Right atrium auricular region (tissue), 2 donors: ENCODE results near the gene PPWD1. TPM values are rescaled to one million over a fixed set of nuclear protein-coding genes. Genes with fewer than 3 reads are reported as not detected.

Experiments
- DNase-seq: peaks from one replicate; pipeline ENCODE4 v3.0.0-alpha.2; 2019; ENCODE audit warnings: low spot score
- H3K27ac ChIP-seq, 2 donors: fragments of 200-600 bp; sonication (generic); 1 replicate in 1 of 2; 2 replicates in 1 of 2; pipeline ENCODE4 v1.5.1; 2016 to 2019
- H3K27me3 ChIP-seq, 2 donors: fragments of 200-600 bp; sonication (generic); one replicate each; pipeline versions ENCODE4 v1.5.1 to v1.6.0; 2017 to 2019
- H3K36me3 ChIP-seq: fragments of 200-600 bp; sonication (generic); one replicate; pipeline ENCODE4 v1.5.1; 2016
- H3K4me1 ChIP-seq, 2 donors: fragments of 200-600 bp; sonication (generic); one replicate each; pipeline versions ENCODE4 v1.5.1 to v1.6.0; 2017 to 2019
- H3K4me3 ChIP-seq, 2 donors: fragments of 200-600 bp; sonication (generic); 1 replicate in 1 of 2; 2 replicates in 1 of 2; pipeline ENCODE4 v1.5.1; 2017 to 2019; ENCODE audit warnings: mild to moderate bottlenecking in 1 of 2, moderate library complexity in 1 of 2
- H3K9me3 ChIP-seq, 2 donors: fragments of 200-600 bp; sonication (generic); one replicate each; pipeline ENCODE4 v1.5.1; 2019
- total RNA-seq, 2 donors: library from RNA; depleted of rRNA; stranded (reverse); fragments of >200 nt; gene quantifications; one replicate each; pipeline ENCODE4 v1.1.0, GENCODE V29; 2016
- TF ChIP-seq, protein P1 (sequence below), 2 donors: fragments of 200-600 bp; sonication (generic); IDR thresholded peaks; one replicate each; pipeline ENCODE4 v1.5.1; 2019; ENCODE audit warnings: antibody characterized with exemption in 2 of 2

Gene PPWD1
- total RNA-seq: 10 to 100 TPM; 15.1 to 18.7 TPM

DNA sequence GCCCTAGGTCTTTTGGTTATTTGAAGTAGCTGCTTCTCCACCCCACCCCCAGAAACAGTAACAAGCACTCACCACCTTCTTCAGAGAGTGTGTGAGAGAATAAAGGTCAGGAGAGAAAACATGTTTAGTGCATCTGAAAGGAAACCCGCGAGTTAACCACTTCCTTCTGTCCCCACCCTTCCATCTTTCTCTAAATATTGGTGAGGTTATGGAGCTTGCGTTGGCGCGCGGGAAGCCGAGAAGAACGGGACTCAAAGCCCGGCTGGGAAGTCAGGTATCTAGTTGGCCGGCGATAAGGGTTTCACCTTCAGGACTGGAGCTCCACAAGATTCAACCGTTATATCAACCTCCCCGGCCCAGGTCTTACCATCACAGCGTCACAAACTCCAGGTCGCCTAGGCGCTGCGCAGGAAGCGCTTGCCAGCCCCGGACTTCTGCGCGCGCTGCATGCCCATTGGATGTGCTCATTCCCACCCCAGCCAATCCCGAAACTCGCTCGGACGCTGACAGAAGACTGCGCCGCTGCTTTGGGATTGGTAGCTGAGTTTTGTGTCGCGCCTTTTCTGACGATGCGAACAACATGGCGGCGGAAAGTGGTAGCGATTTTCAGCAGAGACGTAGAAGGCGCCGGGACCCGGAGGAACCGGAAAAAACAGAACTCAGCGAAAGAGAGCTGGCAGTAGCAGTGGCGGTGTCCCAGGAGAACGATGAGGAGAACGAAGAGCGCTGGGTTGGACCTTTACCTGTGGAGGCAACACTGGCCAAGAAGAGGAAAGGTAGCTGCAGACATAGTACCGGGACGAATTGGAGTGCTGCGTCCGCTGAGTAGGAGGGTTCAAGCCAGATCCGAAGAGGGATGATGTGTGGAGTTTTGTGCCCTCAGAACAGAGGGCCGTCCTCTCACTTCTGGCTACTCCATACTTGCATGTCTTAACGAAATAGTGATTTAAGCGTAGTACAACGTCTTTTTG is at the start of gene PPWD1, which contains the start of gene CENPK:
Gene PPWD1 (plus strand): TSS at position 566 of the 971 bp plus-strand sequence. CDS start 15 bp downstream, at position 581.
Gene CENPK (minus strand): TSS at position 438 of the 971 bp plus-strand sequence. CDS start 8,261 bp downstream, outside the sequence.
- Histone ChIP-seq H3K27me3 (no peaks in the 10 kb centered on the region), H3K9me3 (no peaks in the 10 kb centered on the region), H3K4me1 (peaks cover 0 to 23% of the 10 kb centered on the region in 2 donors), H3K27ac (peak within 1 kb of the TSS; percentile 77 to 88), H3K36me3 (no peaks in the 10 kb centered on the region), H3K4me3 (peak within 1 kb of the TSS; percentile 85 to 88)
- peak; percentile 97 for DNase-seq
- TF ChIP-seq, protein P1, sequence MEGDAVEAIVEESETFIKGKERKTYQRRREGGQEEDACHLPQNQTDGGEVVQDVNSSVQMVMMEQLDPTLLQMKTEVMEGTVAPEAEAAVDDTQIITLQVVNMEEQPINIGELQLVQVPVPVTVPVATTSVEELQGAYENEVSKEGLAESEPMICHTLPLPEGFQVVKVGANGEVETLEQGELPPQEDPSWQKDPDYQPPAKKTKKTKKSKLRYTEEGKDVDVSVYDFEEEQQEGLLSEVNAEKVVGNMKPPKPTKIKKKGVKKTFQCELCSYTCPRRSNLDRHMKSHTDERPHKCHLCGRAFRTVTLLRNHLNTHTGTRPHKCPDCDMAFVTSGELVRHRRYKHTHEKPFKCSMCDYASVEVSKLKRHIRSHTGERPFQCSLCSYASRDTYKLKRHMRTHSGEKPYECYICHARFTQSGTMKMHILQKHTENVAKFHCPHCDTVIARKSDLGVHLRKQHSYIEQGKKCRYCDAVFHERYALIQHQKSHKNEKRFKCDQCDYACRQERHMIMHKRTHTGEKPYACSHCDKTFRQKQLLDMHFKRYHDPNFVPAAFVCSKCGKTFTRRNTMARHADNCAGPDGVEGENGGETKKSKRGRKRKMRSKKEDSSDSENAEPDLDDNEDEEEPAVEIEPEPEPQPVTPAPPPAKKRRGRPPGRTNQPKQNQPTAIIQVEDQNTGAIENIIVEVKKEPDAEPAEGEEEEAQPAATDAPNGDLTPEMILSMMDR (IDR thresholded peaks at IDR 0.05): no peak

DNA sequence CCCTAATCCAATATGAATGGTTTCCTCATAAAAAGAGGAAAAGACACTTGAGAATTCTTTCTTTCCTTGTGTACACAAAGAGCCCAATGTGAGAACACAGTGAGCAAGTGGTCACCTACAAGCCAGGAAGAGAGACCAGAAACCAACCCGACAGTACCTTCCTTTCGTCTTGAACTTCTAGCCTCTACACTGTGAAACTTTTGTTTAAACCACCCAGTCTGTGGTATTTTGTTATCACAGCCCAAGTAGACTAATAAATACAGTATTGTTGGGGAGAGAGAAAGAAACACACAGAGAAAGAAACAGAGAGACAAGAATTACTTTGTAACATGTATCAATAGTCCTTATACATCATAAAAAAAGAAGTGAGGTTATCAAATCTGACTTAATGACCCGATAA is 37.4 kb upstream of the PPWD1 start:
- Histone ChIP-seq H3K4me3 (no peak overlapping the region), H3K36me3 (no peaks in the 10 kb centered on the region), H3K27ac (no peak overlapping the region), H3K27me3 (no peaks in the 10 kb centered on the region), H3K9me3 (no peaks in the 10 kb centered on the region), H3K4me1 (no peaks in the 10 kb centered on the region)
- TF ChIP-seq, protein P1 (IDR thresholded peaks at IDR 0.05): no peak
- no peak for DNase-seq

DNA sequence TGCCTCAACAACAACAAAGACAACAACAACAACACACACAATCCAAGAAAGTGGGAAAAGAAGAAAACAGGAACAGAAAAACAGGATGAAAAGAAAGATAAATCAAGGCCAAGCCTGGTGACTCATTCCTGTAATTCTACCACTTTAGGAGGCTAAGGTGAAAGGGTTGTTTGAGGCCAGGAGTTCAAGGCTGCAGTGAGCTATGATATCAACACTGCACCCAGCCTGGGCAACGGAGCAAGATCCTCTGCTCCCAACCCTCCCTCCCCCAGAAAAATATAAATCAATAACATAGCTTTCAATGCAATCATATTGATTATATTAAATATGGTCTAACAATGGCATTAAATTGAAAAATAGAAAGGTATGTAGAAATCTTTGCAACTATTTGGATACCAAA is 32.2 kb upstream of the PPWD1 start:
- TF ChIP-seq, protein P1 (IDR thresholded peaks at IDR 0.05): no peak
- Histone ChIP-seq H3K4me3 (no peak overlapping the region), H3K36me3 (no peaks in the 10 kb centered on the region), H3K27ac (no peak overlapping the region), H3K4me1 (no peaks in the 10 kb centered on the region), H3K27me3 (no peaks in the 10 kb centered on the region), H3K9me3 (no peaks in the 10 kb centered on the region)
- DNase-seq: no peak

DNA sequence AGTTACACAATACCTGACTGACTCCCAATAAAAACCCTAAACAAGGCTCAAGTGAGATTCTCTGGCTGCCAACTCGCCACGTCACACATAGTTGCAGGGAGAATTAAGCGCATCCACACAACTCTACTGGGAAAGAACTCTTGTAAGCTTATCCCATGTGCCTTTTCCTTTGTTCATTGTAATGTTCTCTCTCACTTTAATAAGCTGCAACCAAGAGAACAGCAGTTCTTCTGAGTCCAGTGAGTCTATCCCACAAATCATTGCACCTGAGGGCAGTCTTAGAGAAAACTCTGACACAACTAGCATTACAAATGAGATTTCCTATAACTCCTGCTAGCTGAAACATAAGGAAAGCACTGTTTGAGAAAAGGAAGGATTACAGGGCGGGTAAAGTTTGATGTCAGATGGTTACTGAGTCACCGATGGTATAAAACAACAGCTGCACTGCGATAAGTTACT is 27.5 kb upstream of the PPWD1 start:
- Histone ChIP-seq H3K36me3 (no peaks in the 10 kb centered on the region), H3K4me1 (no peaks in the 10 kb centered on the region), H3K27me3 (no peaks in the 10 kb centered on the region), H3K27ac (no peak overlapping the region), H3K4me3 (no peak overlapping the region), H3K9me3 (no peaks in the 10 kb centered on the region)
- TF ChIP-seq, protein P1 (IDR thresholded peaks at IDR 0.05): no peak
- no peak for DNase-seq

DNA sequence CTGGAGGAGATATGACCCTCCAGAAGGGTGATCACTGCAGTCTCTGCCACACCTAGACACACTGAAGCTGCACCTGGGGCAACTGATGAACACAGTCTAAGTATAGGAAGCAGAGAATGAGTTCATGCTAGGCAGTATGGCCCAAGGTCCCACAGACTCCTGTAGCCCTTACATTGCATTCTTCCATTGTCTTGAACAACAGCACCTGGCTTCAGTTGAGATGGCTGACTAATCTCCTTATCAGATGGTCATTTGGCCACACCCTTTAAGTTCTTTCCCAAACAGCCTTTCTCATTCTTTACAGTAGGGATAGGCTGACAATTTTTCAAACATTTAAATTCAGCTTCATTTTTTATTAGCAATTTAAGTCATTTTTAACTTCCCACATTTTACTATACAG is 23.3 kb upstream of the PPWD1 start:
- TF ChIP-seq, protein P1 (IDR thresholded peaks at IDR 0.05): no peak
- H3K4me3 ChIP-seq: no peak overlapping the region
- DNase-seq: no peak
- no peak overlapping the region for H3K27ac ChIP-seq
- H3K36me3 ChIP-seq: no peaks in the 10 kb centered on the region
- H3K4me1 ChIP-seq: no peaks in the 10 kb centered on the region
- no peaks in the 10 kb centered on the region for H3K9me3 ChIP-seq
- H3K27me3 ChIP-seq: no peaks in the 10 kb centered on the region
